ENCODE measurements around the gene ZRANB3. TPM values are rescaled to one million over a fixed set of nuclear protein-coding genes. Genes with fewer than 3 reads are reported as not detected.

ZRANB3 gene
- total and polyA plus RNA-seq, 2 donors (not counting 1 experiment from before 2014, with no cell fraction given) = 4.8 to 7.4 TPM

DNA sequence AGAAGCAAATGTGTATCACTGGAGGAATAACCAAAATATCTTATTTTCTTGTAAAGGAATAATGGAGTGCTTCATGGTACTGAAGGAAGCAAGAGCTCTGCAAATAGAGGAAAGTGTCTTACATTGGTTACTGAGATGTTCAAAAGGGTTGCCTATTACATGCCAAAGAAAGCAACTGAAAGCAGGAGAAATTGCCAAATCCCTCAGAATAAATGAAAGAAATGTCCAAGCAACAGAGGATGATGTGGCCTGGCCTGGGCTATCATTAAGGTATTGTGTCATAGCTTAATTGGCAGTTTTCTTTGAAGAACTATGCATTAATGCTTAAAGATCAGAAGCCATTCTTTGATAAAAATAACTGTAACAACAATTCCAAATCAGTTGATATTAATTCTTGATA, 305.2 kb downstream of the ZRANB3 start:
- Histone ChIP-seq H2AFZ (ENCODE audit: low read length) (no peak overlapping the region), H3K27ac (ENCODE audit: insufficient read depth, low read length) (no peak overlapping the region)

DNA sequence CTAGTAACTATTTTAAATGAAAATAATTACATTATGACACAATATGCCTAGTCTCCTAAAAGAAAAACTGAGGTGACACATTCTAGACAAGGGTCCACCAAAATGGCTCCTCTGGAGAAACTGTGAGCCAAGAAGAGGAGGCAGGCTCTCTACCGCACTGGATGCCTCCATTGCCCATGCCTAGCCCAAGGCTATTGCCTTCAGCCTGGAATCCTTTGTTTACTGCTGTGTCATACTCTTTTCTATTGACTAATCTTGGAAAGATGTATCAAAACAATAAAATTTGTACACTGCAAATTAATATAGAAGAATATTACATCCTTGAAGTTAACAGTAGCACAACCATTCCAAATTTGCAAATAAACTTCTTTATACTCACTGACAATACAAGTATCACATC, 311.8 kb downstream of the ZRANB3 start:
- H2AFZ ChIP-seq (ENCODE audit: low read length) = no peak overlapping the region
- no peaks in the 10 kb centered on the region for H3K27me3 ChIP-seq (ENCODE audit: control insufficient read depth, insufficient read depth, low read length)
- no peak overlapping the region for H3K4me2 ChIP-seq (ENCODE audit: extremely low read depth, insufficient read depth, low read length)
- no peaks in the 10 kb centered on the region for H3K36me3 ChIP-seq (ENCODE audit: control insufficient read depth, insufficient read depth, low read length)
- no peak overlapping the region for H3K4me3 ChIP-seq (replicated peaks in 1 of 4; ENCODE audit: control extremely low read depth in 1 of 4, insufficient read depth in 1 of 4, low read depth in 3 of 4, low read length in 4 of 4)
- no peak for DNase-seq (ENCODE audit: low read depth in 2 of 2)
- no peaks in the 10 kb centered on the region for H3K9me3 ChIP-seq (ENCODE audit: control insufficient read depth, insufficient read depth, low read depth, low read length)
- no peak overlapping the region for H3K9ac ChIP-seq (ENCODE audit: insufficient read depth, low read length)
- no peak overlapping the region for H3K27ac ChIP-seq (ENCODE audit: insufficient read depth, low read length)
- H3K4me1 ChIP-seq (ENCODE audit: control insufficient read depth, extremely low read depth, insufficient read depth, low read length) = no peaks in the 10 kb centered on the region
- TF ChIP-seq, protein P1, sequence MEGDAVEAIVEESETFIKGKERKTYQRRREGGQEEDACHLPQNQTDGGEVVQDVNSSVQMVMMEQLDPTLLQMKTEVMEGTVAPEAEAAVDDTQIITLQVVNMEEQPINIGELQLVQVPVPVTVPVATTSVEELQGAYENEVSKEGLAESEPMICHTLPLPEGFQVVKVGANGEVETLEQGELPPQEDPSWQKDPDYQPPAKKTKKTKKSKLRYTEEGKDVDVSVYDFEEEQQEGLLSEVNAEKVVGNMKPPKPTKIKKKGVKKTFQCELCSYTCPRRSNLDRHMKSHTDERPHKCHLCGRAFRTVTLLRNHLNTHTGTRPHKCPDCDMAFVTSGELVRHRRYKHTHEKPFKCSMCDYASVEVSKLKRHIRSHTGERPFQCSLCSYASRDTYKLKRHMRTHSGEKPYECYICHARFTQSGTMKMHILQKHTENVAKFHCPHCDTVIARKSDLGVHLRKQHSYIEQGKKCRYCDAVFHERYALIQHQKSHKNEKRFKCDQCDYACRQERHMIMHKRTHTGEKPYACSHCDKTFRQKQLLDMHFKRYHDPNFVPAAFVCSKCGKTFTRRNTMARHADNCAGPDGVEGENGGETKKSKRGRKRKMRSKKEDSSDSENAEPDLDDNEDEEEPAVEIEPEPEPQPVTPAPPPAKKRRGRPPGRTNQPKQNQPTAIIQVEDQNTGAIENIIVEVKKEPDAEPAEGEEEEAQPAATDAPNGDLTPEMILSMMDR (conservative IDR thresholded peaks at IDR 0.05 in 1 of 2, IDR thresholded peaks at IDR 0.05 in 1 of 2; ENCODE audit: low read depth in 1 of 2, low read length in 2 of 2) = no peak
- no peak for TF ChIP-seq EZH2 (IDR thresholded peaks at IDR 0.05; ENCODE audit: low read length, missing control alignments)
- H3K79me2 ChIP-seq (ENCODE audit: control insufficient read depth, insufficient read depth, low read length) = no peaks in the 10 kb centered on the region
- H4K20me1 ChIP-seq (ENCODE audit: control insufficient read depth, extremely low read depth, insufficient read depth, low read length) = no peaks in the 10 kb centered on the region

More for the DNA sequence above, 305.2 kb downstream of the ZRANB3 start:
- Histone ChIP-seq H3K4me1 (ENCODE audit: control insufficient read depth, extremely low read depth, insufficient read depth, low read length) (peaks cover 9% of the 10 kb centered on the region), H3K9me3 (ENCODE audit: control insufficient read depth, insufficient read depth, low read depth, low read length) (no peaks in the 10 kb centered on the region), H3K4me3 (replicated peaks in 1 of 4; ENCODE audit: control extremely low read depth in 1 of 4, insufficient read depth in 1 of 4, low read depth in 3 of 4, low read length in 4 of 4) (no peak overlapping the region), H3K9ac (ENCODE audit: insufficient read depth, low read length) (no peak overlapping the region), H3K79me2 (ENCODE audit: control insufficient read depth, insufficient read depth, low read length) (no peaks in the 10 kb centered on the region), H3K4me2 (ENCODE audit: extremely low read depth, insufficient read depth, low read length) (no peak overlapping the region), H3K27me3 (ENCODE audit: control insufficient read depth, insufficient read depth, low read length) (no peaks in the 10 kb centered on the region), H3K36me3 (ENCODE audit: control insufficient read depth, insufficient read depth, low read length) (no peaks in the 10 kb centered on the region), H4K20me1 (ENCODE audit: control insufficient read depth, extremely low read depth, insufficient read depth, low read length) (no peaks in the 10 kb centered on the region)
- peak in 1 of 2 donors; percentile 45 for DNase-seq (ENCODE audit: low read depth in 2 of 2)
- TF ChIP-seq, protein P1 (conservative IDR thresholded peaks at IDR 0.05 in 1 of 2, IDR thresholded peaks at IDR 0.05 in 1 of 2; ENCODE audit: low read depth in 1 of 2, low read length in 2 of 2) = no peak
- TF ChIP-seq EZH2 (IDR thresholded peaks at IDR 0.05; ENCODE audit: low read length, missing control alignments) = no peak

DNA sequence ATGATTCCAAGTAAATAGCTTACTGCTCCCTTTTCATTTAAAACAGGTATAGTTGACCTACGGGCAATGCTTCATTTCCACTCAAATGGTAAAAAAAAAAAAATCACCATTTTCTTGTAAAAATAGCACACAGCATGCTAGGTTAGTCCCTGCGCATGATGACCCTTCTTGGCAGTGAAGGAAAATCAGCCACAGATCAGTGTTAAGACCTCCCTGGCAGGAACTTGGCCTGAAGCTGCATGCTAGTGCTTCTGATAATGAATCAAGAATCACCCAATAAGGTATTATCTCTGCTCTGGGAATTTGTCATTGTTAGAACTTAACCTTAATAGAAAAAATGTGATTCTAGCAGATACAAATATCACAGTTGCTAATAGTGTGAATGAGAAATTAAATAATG, 312.6 kb downstream of the ZRANB3 start:
- H3K36me3 ChIP-seq (ENCODE audit: control insufficient read depth, insufficient read depth, low read length) = no peaks in the 10 kb centered on the region
- no peak for DNase-seq (ENCODE audit: low read depth in 2 of 2)
- no peaks in the 10 kb centered on the region for H3K4me1 ChIP-seq (ENCODE audit: control insufficient read depth, extremely low read depth, insufficient read depth, low read length)
- H3K4me3 ChIP-seq (replicated peaks in 1 of 4; ENCODE audit: control extremely low read depth in 1 of 4, insufficient read depth in 1 of 4, low read depth in 3 of 4, low read length in 4 of 4) = no peak overlapping the region
- H2AFZ ChIP-seq (ENCODE audit: low read length) = no peak overlapping the region
- H4K20me1 ChIP-seq (ENCODE audit: control insufficient read depth, extremely low read depth, insufficient read depth, low read length) = no peaks in the 10 kb centered on the region
- no peak overlapping the region for H3K4me2 ChIP-seq (ENCODE audit: extremely low read depth, insufficient read depth, low read length)
- H3K9ac ChIP-seq (ENCODE audit: insufficient read depth, low read length) = no peak overlapping the region
- no peak for TF ChIP-seq EZH2 (IDR thresholded peaks at IDR 0.05; ENCODE audit: low read length, missing control alignments)
- TF ChIP-seq, protein P1 (conservative IDR thresholded peaks at IDR 0.05 in 1 of 2, IDR thresholded peaks at IDR 0.05 in 1 of 2; ENCODE audit: low read depth in 1 of 2, low read length in 2 of 2) = no peak
- H3K27me3 ChIP-seq (ENCODE audit: control insufficient read depth, insufficient read depth, low read length) = no peaks in the 10 kb centered on the region
- no peaks in the 10 kb centered on the region for H3K9me3 ChIP-seq (ENCODE audit: control insufficient read depth, insufficient read depth, low read depth, low read length)
- H3K27ac ChIP-seq (ENCODE audit: insufficient read depth, low read length) = no peak overlapping the region
- H3K79me2 ChIP-seq (ENCODE audit: control insufficient read depth, insufficient read depth, low read length) = no peaks in the 10 kb centered on the region
